ENCODE data around the gene SMIM21. TPM values are rescaled to one million over a fixed set of nuclear protein-coding genes. Genes with fewer than 3 reads are reported as not detected.

SMIM21 gene
- total and polyA plus RNA-seq, 2 of the 8 experiments (the other 6 are each of a cell fraction or from before 2014, with no cell fraction given): not detected

- Histone ChIP-seq H3K27me3 (replicated peaks in 1 of 4; ENCODE audit: control insufficient read depth in 3 of 4, extremely low read depth in 1 of 4, insufficient read depth in 3 of 4, low read length in 3 of 4) (no peaks in the 10 kb centered on the region; a peak in 3 of 7 replicates), H4K8ac (ENCODE audit: extremely low read depth, insufficient read depth, low read length) (peak overlapping the region; percentile 58), H3K23ac (ENCODE audit: insufficient read length) (no peak overlapping the region), H3K23me2 (ENCODE audit: low read depth, low read length) (peaks cover under 1% of the 10 kb centered on the region; the same call in 1 of the 2 replicates), H3K36me3 (ENCODE audit: control insufficient read depth in 2 of 4, insufficient read depth in 4 of 4, low read length in 3 of 4) (no peaks in the 10 kb centered on the region), H3K56ac (replicated peaks; ENCODE audit: insufficient read length, low read depth, low read length) (no peak overlapping the region), H2BK12ac (ENCODE audit: low read depth, low read length) (0 out of 2 replicates have a peak overlapping the region, but pooled peaks have one; percentile 23), H2BK15ac (ENCODE audit: low read length) (no peak overlapping the region), H3K4me2 (ENCODE audit: insufficient read depth in 1 of 2, low read depth in 2 of 2, low read length in 2 of 2) (no peak overlapping the region), H2BK5ac (ENCODE audit: low read depth, low read length) (no peak overlapping the region), H4K20me1 (replicated peaks in 1 of 2; ENCODE audit: control insufficient read depth in 1 of 2, insufficient read depth in 2 of 2, low read length in 2 of 2) (no peaks in the 10 kb centered on the region), H3K4me3 (ENCODE audit: extremely low read depth in 1 of 4, insufficient read depth in 2 of 4, low read depth in 3 of 4, low read length in 4 of 4) (no peak overlapping the region), H2AK5ac (ENCODE audit: low read depth, low read length) (no peak overlapping the region), H4K91ac (replicated peaks; ENCODE audit: insufficient read length, low read length) (no peak overlapping the region), H2BK120ac (replicated peaks; ENCODE audit: low read depth, low read length) (no peak overlapping the region), H3K9me3 (ENCODE audit: insufficient read depth in 2 of 2, low read depth in 1 of 2, low read length in 1 of 2) (no peaks in the 10 kb centered on the region), H3K4ac (replicated peaks; ENCODE audit: insufficient read length, low read depth, low read length) (no peak overlapping the region), H3K79me1 (ENCODE audit: low read depth, low read length) (no peaks in the 10 kb centered on the region), H2AFZ (ENCODE audit: low read length) (no peak overlapping the region), H4K5ac (ENCODE audit: insufficient read length, low read depth, low read length) (no peak overlapping the region), H3K9ac (replicated peaks in 1 of 4; ENCODE audit: extremely low read depth in 1 of 4, low read depth in 3 of 4, low read length in 3 of 4) (no peak overlapping the region), H3K4me1 (replicated peaks in 1 of 4; ENCODE audit: control insufficient read depth in 3 of 4, insufficient read depth in 4 of 4, low read length in 3 of 4) (peaks cover 0 to 13% (median 7%) of the 10 kb centered on the region in 4 experiments; a peak in 6 of 7 replicates), H3K18ac (ENCODE audit: extremely low read depth, low read length) (no peak overlapping the region), H3K27ac (ENCODE audit: low read depth, low read length) (no peak overlapping the region), H2BK20ac (ENCODE audit: low read length) (no peak overlapping the region), H3K79me2 (ENCODE audit: control insufficient read depth in 1 of 2, insufficient read depth in 2 of 2, low read length in 2 of 2) (no peaks in the 10 kb centered on the region), H3K14ac (ENCODE audit: insufficient read length) (no peak overlapping the region)
- ChIA-PET POLR2A (ENCODE audit: partially characterized antibody) (no interaction called here), CTCF (ENCODE audit: partially characterized antibody) (interaction anchor here (0.7 kb wide), 2 partner anchors 256 to 283 kb away, joined by 3 read pairs; no protein-coding TSS in a partner anchor)
- DNase-seq (ENCODE audit: low read depth in 1 of 2, low spot score in 2 of 2) (no peak), FAIRE-seq (no peak)
- WGBS, 2 experiments (ENCODE audit: extremely low coverage in 1 of 2, insufficient coverage in 1 of 2, insufficient read length in 1 of 2, insufficient replicate concordance in 2 of 2, low coverage in 1 of 2, low lambda C conversion rate in 2 of 2, missing lambda C conversion rate in 1 of 2): 92% methylated on average over 10 of the region's 10 CpGs; no CpG with 5 or more reads in 1 of the 2 experiments
- no peak for TF ChIP-seq BRCA1 (IDR thresholded peaks at IDR 0.05; ENCODE audit: low read depth, low read length)
- TF ChIP-seq RXRA (IDR thresholded peaks at IDR 0.05; ENCODE audit: insufficient read depth, low read depth, low read length): no peak
- TF ChIP-seq RFX5 (IDR thresholded peaks at IDR 0.05; ENCODE audit: borderline replicate concordance, low read depth, low read length): no peak
- TF ChIP-seq SIX5 (IDR thresholded peaks at IDR 0.05; ENCODE audit: low read depth, low read length): no peak
- TF ChIP-seq CTCF (IDR thresholded peaks at IDR 0.05; ENCODE audit: control extremely low read depth in 1 of 3, insufficient read depth in 1 of 3, low read depth in 1 of 3, low read length in 3 of 3): no peak
- TF ChIP-seq KDM1A (IDR thresholded peaks at IDR 0.05; ENCODE audit: borderline replicate concordance, low read length): no peak
- no peak for TF ChIP-seq RAD21 (IDR thresholded peaks at IDR 0.05 in 1 of 2, conservative IDR thresholded peaks at IDR 0.05 in 1 of 2; ENCODE audit: low read depth in 2 of 2, low read length in 2 of 2)
- TF ChIP-seq KDM4A (IDR thresholded peaks at IDR 0.05; ENCODE audit: low read depth, low read length, severe bottlenecking): no peak
Observed at GRCh38 chr18:75408554-75409506, 18.7 kb downstream of the SMIM21 start.
